ENCODE data around the gene PRSS27. TPM values are rescaled to one million over a fixed set of nuclear protein-coding genes. Genes with fewer than 3 reads are reported as not detected.
A peak's percentile ranks its signal among the peaks of the same experiment; 100 is the strongest.
"Not testable (repeated sequence)": the region's sequence is repeated elsewhere in the genome, so short reads cannot be mapped to it uniquely, and the experiment has no call there.

The PRSS27 gene
- total RNA-seq, 1 donor from 2014 or later, result 6.6 TPM

DNA sequence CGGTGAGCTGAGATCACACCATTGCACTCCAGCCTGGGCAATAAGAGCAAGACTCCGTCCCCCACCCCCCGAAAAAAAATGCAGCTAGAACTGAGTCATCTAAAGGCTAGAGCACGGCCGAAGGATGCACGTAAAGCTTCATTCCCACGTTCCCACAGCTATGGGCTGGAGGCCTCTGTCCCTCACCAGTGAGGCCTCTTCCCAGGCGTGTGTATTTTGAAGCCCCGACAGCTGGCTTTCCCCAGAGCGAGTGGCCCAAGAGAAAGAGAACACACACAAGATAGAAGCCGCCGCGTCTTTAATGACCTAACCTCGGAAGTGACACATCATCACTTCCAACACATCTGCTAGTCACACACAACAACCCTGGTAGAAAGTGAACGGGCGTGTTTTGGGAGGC, 44.3 kb downstream of the PRSS27 start:
- Mint-ChIP-seq H3K4me3 (ENCODE audit: low read depth) (no peak overlapping the region), H3K4me1 (ENCODE audit: low read depth) (peaks cover 8% of the 10 kb centered on the region), H3K27me3 (no peaks in the 10 kb centered on the region), H3K9me3 (ENCODE audit: low read depth) (no peaks in the 10 kb centered on the region), H3K27ac (no peak overlapping the region), H3K36me3 (ENCODE audit: insufficient read depth) (no peaks in the 10 kb centered on the region)
- TF ChIP-seq, protein P1, sequence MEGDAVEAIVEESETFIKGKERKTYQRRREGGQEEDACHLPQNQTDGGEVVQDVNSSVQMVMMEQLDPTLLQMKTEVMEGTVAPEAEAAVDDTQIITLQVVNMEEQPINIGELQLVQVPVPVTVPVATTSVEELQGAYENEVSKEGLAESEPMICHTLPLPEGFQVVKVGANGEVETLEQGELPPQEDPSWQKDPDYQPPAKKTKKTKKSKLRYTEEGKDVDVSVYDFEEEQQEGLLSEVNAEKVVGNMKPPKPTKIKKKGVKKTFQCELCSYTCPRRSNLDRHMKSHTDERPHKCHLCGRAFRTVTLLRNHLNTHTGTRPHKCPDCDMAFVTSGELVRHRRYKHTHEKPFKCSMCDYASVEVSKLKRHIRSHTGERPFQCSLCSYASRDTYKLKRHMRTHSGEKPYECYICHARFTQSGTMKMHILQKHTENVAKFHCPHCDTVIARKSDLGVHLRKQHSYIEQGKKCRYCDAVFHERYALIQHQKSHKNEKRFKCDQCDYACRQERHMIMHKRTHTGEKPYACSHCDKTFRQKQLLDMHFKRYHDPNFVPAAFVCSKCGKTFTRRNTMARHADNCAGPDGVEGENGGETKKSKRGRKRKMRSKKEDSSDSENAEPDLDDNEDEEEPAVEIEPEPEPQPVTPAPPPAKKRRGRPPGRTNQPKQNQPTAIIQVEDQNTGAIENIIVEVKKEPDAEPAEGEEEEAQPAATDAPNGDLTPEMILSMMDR (IDR thresholded peaks at IDR 0.05; ENCODE audit: unreplicated experiment), result no peak
- DNase-seq (ENCODE audit: low spot score, unreplicated experiment), result no peak

DNA sequence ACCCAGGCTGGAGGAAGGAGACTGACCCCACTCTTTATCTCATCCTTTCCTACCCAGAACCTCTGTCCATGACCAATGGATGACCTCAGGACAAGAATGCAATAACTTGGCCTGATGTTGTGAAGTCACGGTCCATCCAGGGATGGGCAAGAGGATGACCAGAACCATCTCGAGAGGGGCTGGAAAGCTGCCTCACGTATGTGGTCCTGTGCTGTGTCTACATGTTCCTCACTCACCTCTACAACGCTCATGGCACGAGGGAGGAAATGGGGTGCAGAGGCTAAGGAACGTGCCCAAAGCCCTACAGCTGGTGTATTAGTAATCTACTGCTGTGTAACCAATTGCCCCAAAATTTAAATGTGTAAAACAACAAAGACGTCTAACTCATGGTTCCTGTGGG, 45.0 kb downstream of the PRSS27 start:
- H3K9me3 Mint-ChIP-seq (ENCODE audit: low read depth), result no peaks in the 10 kb centered on the region
- no peak overlapping the region for H3K4me3 Mint-ChIP-seq (ENCODE audit: low read depth)
- peaks cover under 1% of the 10 kb centered on the region for H3K36me3 Mint-ChIP-seq (ENCODE audit: insufficient read depth)
- H3K27ac Mint-ChIP-seq, result no peak overlapping the region
- no peak for DNase-seq (ENCODE audit: low spot score, unreplicated experiment)
- H3K27me3 Mint-ChIP-seq, result no peaks in the 10 kb centered on the region
- H3K4me1 Mint-ChIP-seq (ENCODE audit: low read depth), result peaks cover 8% of the 10 kb centered on the region
- TF ChIP-seq, protein P1 (IDR thresholded peaks at IDR 0.05; ENCODE audit: unreplicated experiment), result no peak

DNA sequence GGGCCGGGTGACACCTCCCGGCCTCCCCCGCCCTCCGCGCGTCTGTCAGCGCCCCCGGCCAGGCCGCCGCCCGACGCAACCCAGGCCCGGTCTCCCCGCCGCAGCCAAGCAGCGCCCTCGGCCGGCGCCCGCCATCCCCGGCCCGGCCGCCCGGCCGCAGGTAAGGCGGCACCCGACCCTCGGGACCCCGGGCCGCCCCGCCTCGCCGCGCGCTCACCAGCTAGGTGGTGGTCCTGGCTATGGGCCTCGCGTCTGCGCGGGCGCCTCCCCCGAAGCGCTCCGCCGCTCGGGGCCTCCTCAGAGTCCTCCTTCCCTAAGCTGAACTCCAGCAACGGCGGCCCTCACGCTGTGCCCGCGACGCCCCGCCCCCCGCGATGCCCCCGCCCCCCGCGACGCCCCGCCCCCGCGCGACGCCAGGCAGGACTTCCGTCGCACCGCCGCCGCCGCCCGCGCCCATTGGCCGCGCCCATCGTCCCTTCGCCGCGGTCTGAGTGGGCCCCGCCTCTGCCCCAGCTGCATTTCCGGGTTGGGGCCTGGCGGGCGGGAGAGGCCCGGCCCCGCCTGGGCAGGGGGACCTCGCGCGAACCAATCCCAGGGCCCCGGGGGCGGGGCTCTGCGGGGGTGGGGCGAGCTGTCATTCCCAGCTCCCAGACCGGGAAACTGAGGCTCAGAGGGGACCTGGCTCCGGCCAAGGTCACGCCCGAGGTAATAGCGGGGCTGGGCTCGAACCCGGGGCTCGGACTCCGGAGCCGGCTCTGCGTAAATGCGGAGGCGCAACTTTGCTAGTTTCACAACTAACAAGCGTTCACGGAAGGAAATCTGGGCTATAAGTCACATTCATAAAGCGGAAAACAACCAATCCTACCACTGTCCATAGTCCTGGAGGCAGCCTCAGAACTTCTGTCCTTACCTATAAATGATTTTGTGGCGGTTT, 46.7 kb downstream of the PRSS27 start:
- H3K27ac Mint-ChIP-seq, result peak overlapping the region; percentile 33
- H3K4me3 Mint-ChIP-seq (ENCODE audit: low read depth), result peak overlapping the region; percentile 71
- H3K36me3 Mint-ChIP-seq (ENCODE audit: insufficient read depth), result peaks cover 2% of the 10 kb centered on the region
- TF ChIP-seq, protein P1 (IDR thresholded peaks at IDR 0.05; ENCODE audit: unreplicated experiment), result no peak
- no peaks in the 10 kb centered on the region for H3K9me3 Mint-ChIP-seq (ENCODE audit: low read depth)
- no peaks in the 10 kb centered on the region for H3K27me3 Mint-ChIP-seq
- peak; percentile 92 for DNase-seq (ENCODE audit: low spot score, unreplicated experiment)
- peaks cover 8% of the 10 kb centered on the region for H3K4me1 Mint-ChIP-seq (ENCODE audit: low read depth)

DNA sequence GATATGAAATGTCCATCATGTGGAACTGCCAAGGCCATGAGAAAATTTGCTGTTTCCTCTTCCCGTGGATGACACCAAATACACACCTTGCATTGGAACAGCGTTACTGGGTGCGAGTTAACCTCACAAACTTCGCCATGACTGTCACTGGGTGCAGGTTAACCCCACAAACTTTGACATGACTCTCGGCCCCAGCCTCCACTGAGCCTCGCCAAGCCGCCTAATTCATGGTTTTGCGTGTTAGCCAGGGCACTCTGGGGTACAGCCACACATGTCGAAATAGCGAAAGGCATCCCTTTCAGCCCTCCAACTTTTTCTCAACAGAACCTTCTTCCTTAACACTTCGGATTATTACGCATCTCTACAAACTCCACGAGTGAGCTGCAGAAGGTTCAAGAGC, 48.3 kb downstream of the PRSS27 start:
- Mint-ChIP-seq H3K4me1 (ENCODE audit: low read depth) (peaks cover 10% of the 10 kb centered on the region), H3K9me3 (ENCODE audit: low read depth) (no peaks in the 10 kb centered on the region), H3K36me3 (ENCODE audit: insufficient read depth) (peaks cover 2% of the 10 kb centered on the region), H3K27ac (no peak overlapping the region), H3K27me3 (no peaks in the 10 kb centered on the region), H3K4me3 (ENCODE audit: low read depth) (peak overlapping the region; percentile 73)
- TF ChIP-seq, protein P1 (IDR thresholded peaks at IDR 0.05; ENCODE audit: unreplicated experiment), result no peak
- no peak for DNase-seq (ENCODE audit: low spot score, unreplicated experiment)

DNA sequence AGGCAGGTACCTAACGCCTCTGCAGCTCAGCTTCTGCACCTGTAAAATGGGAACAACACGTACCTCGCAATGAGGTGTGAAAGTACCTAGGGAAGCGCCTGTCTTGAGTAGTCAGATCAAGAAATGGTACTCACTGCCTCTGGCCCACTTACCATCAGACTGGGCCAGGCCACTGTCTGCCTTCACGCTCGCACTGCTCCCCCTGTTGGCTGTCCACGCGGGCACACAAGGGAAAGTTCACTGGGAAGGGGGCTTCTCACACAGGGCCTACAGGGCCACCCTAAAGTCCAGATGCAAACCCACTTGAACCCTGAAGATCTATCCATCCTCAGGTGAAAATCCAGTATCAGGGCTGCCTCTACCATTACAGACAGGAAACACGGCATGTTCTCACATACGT, 48.8 kb downstream of the PRSS27 start:
- H3K36me3 Mint-ChIP-seq (ENCODE audit: insufficient read depth); H3K9me3 Mint-ChIP-seq (ENCODE audit: low read depth); DNase-seq (ENCODE audit: low spot score, unreplicated experiment); H3K4me3 Mint-ChIP-seq (ENCODE audit: low read depth); H3K27ac Mint-ChIP-seq; H3K27me3 Mint-ChIP-seq: not testable (repeated sequence)
- TF ChIP-seq, protein P1 (IDR thresholded peaks at IDR 0.05; ENCODE audit: unreplicated experiment), result peak; percentile 31
- peaks cover 10% of the 10 kb centered on the region for H3K4me1 Mint-ChIP-seq (ENCODE audit: low read depth)

All from progenitor cell of endocrine pancreas (in vitro differentiated cells).